ENCODE measurements around the gene TRABD2B. TPM values are rescaled to one million over a fixed set of nuclear protein-coding genes. Genes with fewer than 3 reads are reported as not detected.

Gene TRABD2B
- total RNA-seq, 1 experiment from 2014 or later: 0.05 TPM

DNA sequence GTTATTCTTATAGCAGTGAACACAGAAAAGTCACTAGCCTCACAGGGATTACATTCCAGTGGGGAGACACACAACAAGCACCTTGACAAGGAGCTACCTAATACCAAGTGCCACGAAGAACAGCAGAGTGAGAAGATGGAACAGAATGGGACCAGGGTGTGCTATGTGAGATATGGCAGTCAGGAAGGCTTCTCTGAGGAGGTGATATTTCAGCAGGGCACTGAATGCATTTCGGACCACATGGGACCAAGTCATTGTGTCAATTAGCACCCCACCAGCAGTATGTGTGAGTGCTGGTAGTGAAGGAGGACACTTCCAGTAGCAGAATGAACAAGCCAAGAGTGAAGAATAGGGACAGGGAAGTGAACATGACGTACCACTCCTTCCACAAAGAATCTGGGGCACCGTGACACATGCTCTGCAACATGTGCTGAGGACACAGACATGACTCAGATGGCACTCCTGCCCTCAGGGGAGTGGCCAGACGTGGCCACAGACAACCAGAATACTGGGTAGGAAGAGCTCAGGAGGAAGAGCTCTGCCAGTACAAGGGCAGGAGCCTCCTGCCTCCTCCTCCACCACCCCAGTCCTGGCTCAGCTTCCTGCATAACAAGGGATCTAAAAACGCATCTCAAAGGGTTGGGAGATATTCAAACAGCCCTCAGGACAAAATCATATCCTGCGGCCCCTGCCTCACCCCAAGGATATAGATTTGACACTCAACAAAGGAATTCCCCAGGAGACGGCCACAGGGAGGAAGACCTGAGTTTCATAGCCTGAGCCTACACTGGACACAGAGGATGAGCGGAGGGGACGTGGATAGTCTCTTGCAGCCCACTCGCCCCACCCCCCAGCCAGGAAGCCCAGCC is 102.5 kb downstream of the TRABD2B start (continued):
- no peak for TF ChIP-seq ZFX (IDR thresholded peaks at IDR 0.05)
- no peak for TF ChIP-seq ELF1 (IDR thresholded peaks at IDR 0.05; ENCODE audit: borderline replicate concordance, low read depth)
- TF ChIP-seq CEBPB (IDR thresholded peaks at IDR 0.05; ENCODE audit: low read depth): no peak

DNA sequence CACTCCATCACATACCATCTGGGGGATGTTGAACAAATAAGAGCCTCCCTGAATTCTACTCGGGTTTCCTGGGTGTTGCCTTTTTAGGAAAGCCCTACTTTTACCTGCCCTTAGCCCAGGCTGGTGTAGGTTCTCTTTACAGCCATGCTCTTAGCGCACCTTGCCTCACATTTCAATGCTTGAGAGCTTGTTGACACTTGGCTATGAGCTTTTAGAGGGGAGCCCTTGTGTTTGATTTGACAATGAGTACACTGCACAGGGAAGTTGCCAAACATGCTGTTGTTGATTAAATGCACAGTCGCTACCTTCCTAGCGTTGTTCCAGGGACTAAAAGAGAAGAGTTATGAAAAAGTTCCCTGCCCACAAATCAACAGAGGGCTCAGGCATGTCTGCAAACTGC is 103.8 kb downstream of the TRABD2B start:
- no peak overlapping the region for H2AFZ ChIP-seq (ENCODE audit: low read depth, low read length, poor library complexity, severe bottlenecking)
- BruUV-seq (replicated peaks): no TSS peak
- ChIA-PET CTCF (no interaction called here), RAD21 (ENCODE audit: low non-redundant PET in 1 of 2, low total read pairs in 2 of 2, uncharacterized antibody in 2 of 2, unreplicated experiment in 2 of 2) (no interaction called here), POLR2A (no interaction called here)
- peaks cover 5 to 11% of the 10 kb centered on the region in 2 experiments; a peak in 2 of 4 replicates for H3K4me1 ChIP-seq (ENCODE audit: control insufficient read depth in 1 of 2, insufficient read depth in 2 of 2, low read length in 2 of 2)
- H3K9me3 ChIP-seq (ENCODE audit: control insufficient read depth in 1 of 2, insufficient read depth in 1 of 2, low read depth in 1 of 2, low read length in 2 of 2): no peaks in the 10 kb centered on the region
- no peaks in the 10 kb centered on the region for H3K79me2 ChIP-seq (ENCODE audit: insufficient read depth, low read length)
- no peak overlapping the region for H3K4me3 ChIP-seq (replicated peaks in 1 of 2; ENCODE audit: low read depth in 1 of 2, low read length in 2 of 2)
- H3K36me3 ChIP-seq (ENCODE audit: control insufficient read depth in 1 of 2, insufficient read depth in 2 of 2, low read length in 2 of 2): no peaks in the 10 kb centered on the region
- no peak overlapping the region for H3K4me2 ChIP-seq (ENCODE audit: low read length)
- no peaks in the 10 kb centered on the region for H3K27me3 ChIP-seq (ENCODE audit: insufficient read depth, low read length)
- H3K9ac ChIP-seq (ENCODE audit: low read length): no peak overlapping the region
- no peak for DNase-seq (ENCODE audit: low read depth, low spot score)
- H4K20me1 ChIP-seq (ENCODE audit: insufficient read depth): no peaks in the 10 kb centered on the region
- TF ChIP-seq, protein P1, sequence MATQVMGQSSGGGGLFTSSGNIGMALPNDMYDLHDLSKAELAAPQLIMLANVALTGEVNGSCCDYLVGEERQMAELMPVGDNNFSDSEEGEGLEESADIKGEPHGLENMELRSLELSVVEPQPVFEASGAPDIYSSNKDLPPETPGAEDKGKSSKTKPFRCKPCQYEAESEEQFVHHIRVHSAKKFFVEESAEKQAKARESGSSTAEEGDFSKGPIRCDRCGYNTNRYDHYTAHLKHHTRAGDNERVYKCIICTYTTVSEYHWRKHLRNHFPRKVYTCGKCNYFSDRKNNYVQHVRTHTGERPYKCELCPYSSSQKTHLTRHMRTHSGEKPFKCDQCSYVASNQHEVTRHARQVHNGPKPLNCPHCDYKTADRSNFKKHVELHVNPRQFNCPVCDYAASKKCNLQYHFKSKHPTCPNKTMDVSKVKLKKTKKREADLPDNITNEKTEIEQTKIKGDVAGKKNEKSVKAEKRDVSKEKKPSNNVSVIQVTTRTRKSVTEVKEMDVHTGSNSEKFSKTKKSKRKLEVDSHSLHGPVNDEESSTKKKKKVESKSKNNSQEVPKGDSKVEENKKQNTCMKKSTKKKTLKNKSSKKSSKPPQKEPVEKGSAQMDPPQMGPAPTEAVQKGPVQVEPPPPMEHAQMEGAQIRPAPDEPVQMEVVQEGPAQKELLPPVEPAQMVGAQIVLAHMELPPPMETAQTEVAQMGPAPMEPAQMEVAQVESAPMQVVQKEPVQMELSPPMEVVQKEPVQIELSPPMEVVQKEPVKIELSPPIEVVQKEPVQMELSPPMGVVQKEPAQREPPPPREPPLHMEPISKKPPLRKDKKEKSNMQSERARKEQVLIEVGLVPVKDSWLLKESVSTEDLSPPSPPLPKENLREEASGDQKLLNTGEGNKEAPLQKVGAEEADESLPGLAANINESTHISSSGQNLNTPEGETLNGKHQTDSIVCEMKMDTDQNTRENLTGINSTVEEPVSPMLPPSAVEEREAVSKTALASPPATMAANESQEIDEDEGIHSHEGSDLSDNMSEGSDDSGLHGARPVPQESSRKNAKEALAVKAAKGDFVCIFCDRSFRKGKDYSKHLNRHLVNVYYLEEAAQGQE (IDR thresholded peaks at IDR 0.05; ENCODE audit: low read depth): no peak
- TF ChIP-seq RAD21 (IDR thresholded peaks at IDR 0.05; ENCODE audit: low read depth) (no peak), EGR1 (IDR thresholded peaks at IDR 0.05; ENCODE audit: low read depth) (no peak), POLR2AphosphoS5 (IDR thresholded peaks at IDR 0.05; ENCODE audit: low read depth, low read length) (no peak), TCF7L2 (IDR thresholded peaks at IDR 0.05; ENCODE audit: borderline replicate concordance, extremely low read depth, insufficient read depth, insufficient read length) (no peak), CEBPB (IDR thresholded peaks at IDR 0.05; ENCODE audit: low read depth) (no peak), EZH2phosphoT487 (IDR thresholded peaks at IDR 0.05; ENCODE audit: borderline replicate concordance) (no peak), SP1 (IDR thresholded peaks at IDR 0.05; ENCODE audit: low read depth) (no peak), ZNF274 (IDR thresholded peaks at IDR 0.05; ENCODE audit: low read depth, low read length) (no peak), YY1 (IDR thresholded peaks at IDR 0.05; ENCODE audit: extremely low read depth, insufficient replicate concordance, low read depth, low read length) (no peak), ZFX (IDR thresholded peaks at IDR 0.05) (no peak), CBX3 (IDR thresholded peaks at IDR 0.05; ENCODE audit: low read depth) (no peak), POLR2A (IDR thresholded peaks at IDR 0.05; ENCODE audit: borderline replicate concordance, extremely low read depth, insufficient read depth, insufficient read length) (no peak), FOSL1 (IDR thresholded peaks at IDR 0.05; ENCODE audit: low read depth) (no peak), EZH2 (IDR thresholded peaks at IDR 0.05) (no peak), JUND (IDR thresholded peaks at IDR 0.05) (no peak), ELF1 (IDR thresholded peaks at IDR 0.05; ENCODE audit: borderline replicate concordance, low read depth) (no peak)
- TF ChIP-seq, protein P2, sequence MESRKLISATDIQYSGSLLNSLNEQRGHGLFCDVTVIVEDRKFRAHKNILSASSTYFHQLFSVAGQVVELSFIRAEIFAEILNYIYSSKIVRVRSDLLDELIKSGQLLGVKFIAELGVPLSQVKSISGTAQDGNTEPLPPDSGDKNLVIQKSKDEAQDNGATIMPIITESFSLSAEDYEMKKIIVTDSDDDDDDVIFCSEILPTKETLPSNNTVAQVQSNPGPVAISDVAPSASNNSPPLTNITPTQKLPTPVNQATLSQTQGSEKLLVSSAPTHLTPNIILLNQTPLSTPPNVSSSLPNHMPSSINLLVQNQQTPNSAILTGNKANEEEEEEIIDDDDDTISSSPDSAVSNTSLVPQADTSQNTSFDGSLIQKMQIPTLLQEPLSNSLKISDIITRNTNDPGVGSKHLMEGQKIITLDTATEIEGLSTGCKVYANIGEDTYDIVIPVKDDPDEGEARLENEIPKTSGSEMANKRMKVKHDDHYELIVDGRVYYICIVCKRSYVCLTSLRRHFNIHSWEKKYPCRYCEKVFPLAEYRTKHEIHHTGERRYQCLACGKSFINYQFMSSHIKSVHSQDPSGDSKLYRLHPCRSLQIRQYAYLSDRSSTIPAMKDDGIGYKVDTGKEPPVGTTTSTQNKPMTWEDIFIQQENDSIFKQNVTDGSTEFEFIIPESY (IDR thresholded peaks at IDR 0.05; ENCODE audit: extremely low read depth, insufficient replicate concordance, low read length): no peak
- TF ChIP-seq, protein P3, sequence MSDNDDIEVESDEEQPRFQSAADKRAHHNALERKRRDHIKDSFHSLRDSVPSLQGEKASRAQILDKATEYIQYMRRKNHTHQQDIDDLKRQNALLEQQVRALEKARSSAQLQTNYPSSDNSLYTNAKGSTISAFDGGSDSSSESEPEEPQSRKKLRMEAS (IDR thresholded peaks at IDR 0.05): no peak
- TF ChIP-seq, protein P4, sequence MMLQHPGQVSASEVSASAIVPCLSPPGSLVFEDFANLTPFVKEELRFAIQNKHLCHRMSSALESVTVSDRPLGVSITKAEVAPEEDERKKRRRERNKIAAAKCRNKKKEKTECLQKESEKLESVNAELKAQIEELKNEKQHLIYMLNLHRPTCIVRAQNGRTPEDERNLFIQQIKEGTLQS (IDR thresholded peaks at IDR 0.05): no peak
- ATAC-seq: no peak
- no peaks in the 10 kb centered on the region for H3K9me2 ChIP-seq (ENCODE audit: insufficient read depth)
- H3K27ac ChIP-seq (ENCODE audit: low read depth, low read length): no peak overlapping the region
- intact Hi-C loops (cut with micrococcal nuclease): no loop called here

Data from HCT116 (cell line).